MCF 10A (cell line): ENCODE results near the gene TIAM1. TPM values are rescaled to one million over a fixed set of nuclear protein-coding genes. Genes with fewer than 3 reads are reported as not detected.

ENCODE experiments used
- Bru-seq: library from RNA; stranded (reverse); fragments of 400-500 nt; gene quantifications from one replicate; lab custom pipeline; 2021; lab: Mats Ljungman, UMichigan
- BruChase-seq, 2 experiments: library from RNA; stranded (reverse); fragments of 400-500 nt; gene quantifications; one replicate each; lab custom pipeline; 2021; lab: Mats Ljungman, UMichigan
- BruUV-seq: library from RNA; stranded (reverse); fragments of 400-500 nt; replicated peaks from 2 replicates; lab custom pipeline; 2021; lab: Mats Ljungman, UMichigan
- CTCF ChIA-PET: fragments of 300-600 bp; sonication (Branson Sonifier 250); formaldehyde crosslinking; extraction: SDS; loops from one replicate; lab custom pipeline; 2021; ENCODE audit warnings: antibody characterized with exemption, inconsistent platforms; lab: Yijun Ruan, JAX
- POLR2A ChIA-PET: fragments of 300-600, 350-650 bp; sonication (Branson Sonifier 250); formaldehyde crosslinking; extraction: SDS; loops from one replicate; lab custom pipeline; 2020; ENCODE audit warnings: antibody characterized with exemption, inconsistent platforms; lab: Yijun Ruan, JAX
- DNase-seq: peaks from one replicate; pipeline ENCODE4 v3.0.0-alpha.2; 2018; ENCODE audit not compliant: unreplicated experiment
- H3K27ac Mint-ChIP-seq: one replicate; pipeline ENCODE4 v1.8.0; 2022; ENCODE audit warnings: mild to moderate bottlenecking, low read depth, mixed read lengths; ENCODE audit not compliant: unreplicated experiment
- H3K27me3 Mint-ChIP-seq: one replicate; pipeline ENCODE4 v1.8.0; 2022; ENCODE audit warnings: mixed read lengths; ENCODE audit not compliant: insufficient read depth, unreplicated experiment
- H3K36me3 Mint-ChIP-seq: one replicate; pipeline ENCODE4 v1.8.0; 2022; ENCODE audit warnings: mild to moderate bottlenecking, moderate library complexity, mixed read lengths; ENCODE audit not compliant: insufficient read depth, unreplicated experiment
- H3K4me1 Mint-ChIP-seq: one replicate; pipeline ENCODE4 v1.8.0; 2022; ENCODE audit warnings: mixed read lengths; ENCODE audit not compliant: insufficient read depth, unreplicated experiment
- H3K4me3 Mint-ChIP-seq: one replicate; pipeline ENCODE4 v1.8.0; 2022; ENCODE audit warnings: mild to moderate bottlenecking, moderate library complexity, mixed read lengths; ENCODE audit not compliant: unreplicated experiment
- H3K9me3 Mint-ChIP-seq: one replicate; pipeline ENCODE4 v1.8.0; 2022; ENCODE audit warnings: mixed read lengths; ENCODE audit not compliant: unreplicated experiment
- CTCF ChIP-seq: fragments of 200-600 bp; IDR thresholded peaks from one replicate; pipeline ENCODE4 v1.8.0; 2022; ENCODE audit warnings: antibody characterized with exemption, mild to moderate bottlenecking; ENCODE audit not compliant: unreplicated experiment
- intact Hi-C: fragments of 100-400 bp; cut with micrococcal nuclease; formaldehyde crosslinking; loops from 2 replicates; pipeline ENCODE4 v1.14.1; 2022
- long read RNA-seq: library from polyadenylated mRNA; stranded (forward); transcript quantifications from one replicate; pipeline ENCODE4 v2.0.0, GENCODE V29; 2022
- total RNA-seq: library from RNA; stranded (reverse); gene quantifications from 2 replicates; pipeline ENCODE4 v1.2.3, GENCODE V29; 2022

TIAM1 gene, protein sequence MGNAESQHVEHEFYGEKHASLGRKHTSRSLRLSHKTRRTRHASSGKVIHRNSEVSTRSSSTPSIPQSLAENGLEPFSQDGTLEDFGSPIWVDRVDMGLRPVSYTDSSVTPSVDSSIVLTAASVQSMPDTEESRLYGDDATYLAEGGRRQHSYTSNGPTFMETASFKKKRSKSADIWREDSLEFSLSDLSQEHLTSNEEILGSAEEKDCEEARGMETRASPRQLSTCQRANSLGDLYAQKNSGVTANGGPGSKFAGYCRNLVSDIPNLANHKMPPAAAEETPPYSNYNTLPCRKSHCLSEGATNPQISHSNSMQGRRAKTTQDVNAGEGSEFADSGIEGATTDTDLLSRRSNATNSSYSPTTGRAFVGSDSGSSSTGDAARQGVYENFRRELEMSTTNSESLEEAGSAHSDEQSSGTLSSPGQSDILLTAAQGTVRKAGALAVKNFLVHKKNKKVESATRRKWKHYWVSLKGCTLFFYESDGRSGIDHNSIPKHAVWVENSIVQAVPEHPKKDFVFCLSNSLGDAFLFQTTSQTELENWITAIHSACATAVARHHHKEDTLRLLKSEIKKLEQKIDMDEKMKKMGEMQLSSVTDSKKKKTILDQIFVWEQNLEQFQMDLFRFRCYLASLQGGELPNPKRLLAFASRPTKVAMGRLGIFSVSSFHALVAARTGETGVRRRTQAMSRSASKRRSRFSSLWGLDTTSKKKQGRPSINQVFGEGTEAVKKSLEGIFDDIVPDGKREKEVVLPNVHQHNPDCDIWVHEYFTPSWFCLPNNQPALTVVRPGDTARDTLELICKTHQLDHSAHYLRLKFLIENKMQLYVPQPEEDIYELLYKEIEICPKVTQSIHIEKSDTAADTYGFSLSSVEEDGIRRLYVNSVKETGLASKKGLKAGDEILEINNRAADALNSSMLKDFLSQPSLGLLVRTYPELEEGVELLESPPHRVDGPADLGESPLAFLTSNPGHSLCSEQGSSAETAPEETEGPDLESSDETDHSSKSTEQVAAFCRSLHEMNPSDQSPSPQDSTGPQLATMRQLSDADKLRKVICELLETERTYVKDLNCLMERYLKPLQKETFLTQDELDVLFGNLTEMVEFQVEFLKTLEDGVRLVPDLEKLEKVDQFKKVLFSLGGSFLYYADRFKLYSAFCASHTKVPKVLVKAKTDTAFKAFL (N-terminal part only)
- total RNA-seq (9.0 and 9.8 TPM in 2 replicates), Bru-seq, nascent RNA (percentile 42 among the genes with signal in this experiment), BruChase-seq, experiment 1, labeled RNA remaining after a 6-hour chase (percentile 37 among the genes with signal in this experiment), BruChase-seq, experiment 2, labeled RNA remaining after a 2-hour chase (percentile 33 among the genes with signal in this experiment)
- long read RNA-seq, partial matches to known transcripts = 2 of 5 reads
- long read RNA-seq, other reads (novel, unspliced or antisense) = 2 of 5 reads

DNA sequence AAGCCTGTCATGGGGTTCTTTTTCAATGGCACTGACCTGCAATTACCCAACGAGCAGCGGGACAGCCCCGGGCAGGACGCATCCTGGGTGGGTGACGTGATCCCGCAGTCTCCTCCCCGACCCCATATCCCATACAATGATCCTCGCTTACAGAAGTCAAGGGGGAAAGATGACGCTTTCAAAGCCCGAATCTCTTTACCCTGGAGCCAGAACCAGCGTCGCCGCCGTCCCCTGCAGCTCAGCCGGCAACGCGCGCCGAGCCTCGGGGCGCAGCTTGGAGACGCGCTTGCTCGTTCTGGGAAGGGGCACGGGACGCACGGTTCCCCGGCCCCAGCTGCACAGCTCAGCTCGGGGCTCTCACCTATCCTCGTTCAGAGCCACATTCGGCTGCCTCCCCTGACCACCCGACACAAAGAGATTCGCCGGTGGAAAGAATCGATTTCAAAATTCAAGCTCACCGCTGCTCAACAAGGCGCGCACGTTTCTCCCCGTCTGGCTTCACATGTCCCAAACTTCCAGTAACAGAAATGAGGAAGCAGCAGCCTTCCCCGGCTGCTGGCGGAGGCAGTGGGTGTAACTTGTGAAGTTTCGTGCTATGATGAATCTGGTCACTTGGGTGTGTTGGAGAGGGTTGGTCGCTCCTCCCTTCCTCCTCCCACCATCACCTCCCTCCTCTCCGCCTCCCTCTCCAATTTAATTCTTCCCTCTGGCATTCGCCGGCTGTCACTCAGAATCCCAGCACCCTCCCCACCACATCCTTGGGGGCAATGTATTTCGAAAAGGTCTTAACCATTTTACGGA, at the start of gene TIAM1:
Gene TIAM1, minus strand, starts transcription at position 582 of the 801 bp plus-strand sequence. CDS start 77,289 bp downstream, outside the sequence.
- DNase-seq = peak; percentile 86
- peak within 1 kb of the TSS; percentile 92 for H3K27ac Mint-ChIP-seq
- H3K9me3 Mint-ChIP-seq = no peaks in the 10 kb centered on the region
- H3K36me3 Mint-ChIP-seq = no peaks in the 10 kb centered on the region
- H3K4me3 Mint-ChIP-seq = peak within 1 kb of the TSS; percentile 96
- TF ChIP-seq CTCF = no peak
- POLR2A ChIA-PET = interaction anchor here (0.6 to 2.7 kb wide), 9 partner anchors 10 to 287 kb away, joined by 3 to 21 read pairs (median 4); no protein-coding TSS in a partner anchor
- TSS peak; percentile 54 for BruUV-seq
- intact Hi-C loops = loop anchor here (2.0 to 5.0 kb wide), 4 partner anchors 62 to 213 kb away; no protein-coding TSS in a partner anchor
- CTCF ChIA-PET = interaction anchor here (0.6 to 1.5 kb wide), 11 partner anchors 9 to 1168 kb away, joined by 3 to 6 read pairs (median 4); no protein-coding TSS in a partner anchor
- H3K27me3 Mint-ChIP-seq = no peaks in the 10 kb centered on the region
- peaks cover 21% of the 10 kb centered on the region for H3K4me1 Mint-ChIP-seq

GRCh38 chr21:31387560-31388186, 43.6 kb upstream of the TIAM1 start:
- DNase-seq = no peak
- Mint-ChIP-seq H3K27me3 (no peaks in the 10 kb centered on the region), H3K4me3 (no peak overlapping the region), H3K9me3 (no peaks in the 10 kb centered on the region), H3K27ac (no peak overlapping the region), H3K36me3 (peaks cover 6% of the 10 kb centered on the region), H3K4me1 (no peaks in the 10 kb centered on the region)
- intact Hi-C loops = no loop called here
- ChIA-PET POLR2A (no interaction called here), CTCF (no interaction called here)
- BruUV-seq = no TSS peak
- no peak for TF ChIP-seq CTCF

GRCh38 chr21:31386006-31386405, 41.9 kb upstream of the TIAM1 start:
- H3K4me1 Mint-ChIP-seq = no peaks in the 10 kb centered on the region
- H3K9me3 Mint-ChIP-seq = no peaks in the 10 kb centered on the region
- BruUV-seq = no TSS peak
- ChIA-PET CTCF (interaction anchor here (0.6 to 1.4 kb wide), 2 partner anchors 119 to 195 kb away, joined by 3 to 5 read pairs; no protein-coding TSS in a partner anchor), POLR2A (no interaction called here)
- DNase-seq = no peak
- no peak overlapping the region for H3K4me3 Mint-ChIP-seq
- peaks cover 6% of the 10 kb centered on the region for H3K36me3 Mint-ChIP-seq
- no peak for TF ChIP-seq CTCF
- no peak overlapping the region for H3K27ac Mint-ChIP-seq
- intact Hi-C loops = no loop called here
- H3K27me3 Mint-ChIP-seq = no peaks in the 10 kb centered on the region
